Osteoblast (primary cell): ENCODE results near the gene TBCD. TPM values are rescaled to one million over a fixed set of nuclear protein-coding genes. Genes with fewer than 3 reads are reported as not detected.

ENCODE experiments used
- DNase-seq: peaks from one replicate; pipeline ENCODE4 v3.0.0; 2011; ENCODE audit warnings: low spot score, mixed read lengths; ENCODE audit not compliant: insufficient read length; ENCODE audit errors: missing footprints
- H2AFZ ChIP-seq: 2 replicates; pipeline ENCODE4 v1.6.0; 2011; ENCODE audit warnings: mild to moderate bottlenecking, low read length
- H3K27ac ChIP-seq: 2 replicates; pipeline ENCODE4 v1.5.1; 2011; ENCODE audit warnings: mild to moderate bottlenecking, low read depth, low read length, moderate library complexity
- H3K27me3 ChIP-seq: 2 replicates; pipeline ENCODE4 v1.6.0; 2012; ENCODE audit warnings: mild to moderate bottlenecking, control low read depth, inconsistent platforms, low read length, moderate library complexity; ENCODE audit not compliant: insufficient read depth
- H3K36me3 ChIP-seq: 2 replicates; pipeline ENCODE4 v1.5.1; 2011; ENCODE audit warnings: mild to moderate bottlenecking, low read length, control low read depth, moderate library complexity; ENCODE audit not compliant: insufficient read depth
- H3K4me1 ChIP-seq: 2 replicates; pipeline ENCODE4 v1.5.1; 2011; ENCODE audit warnings: mild to moderate bottlenecking, low read length, control low read depth, moderate library complexity; ENCODE audit not compliant: insufficient read depth
- H3K4me2 ChIP-seq: 2 replicates; pipeline ENCODE4 v1.6.0; 2011; ENCODE audit warnings: mild to moderate bottlenecking, low read length; ENCODE audit not compliant: insufficient read depth
- H3K4me3 ChIP-seq: fragments of 200-600 bp; sonication (generic); 3 replicates; pipeline ENCODE4 v1.5.1; 2012; ENCODE audit warnings: mild to moderate bottlenecking, low read length, inconsistent platforms; ENCODE audit not compliant: insufficient read depth
- H3K79me2 ChIP-seq: 2 replicates; pipeline ENCODE4 v1.6.0; 2012; ENCODE audit warnings: mild to moderate bottlenecking, low read length, control low read depth, inconsistent platforms; ENCODE audit not compliant: insufficient read depth
- H3K9me3 ChIP-seq: 2 replicates; pipeline ENCODE4 v1.5.1; 2011; ENCODE audit warnings: low read depth, low read length, control low read depth
- H4K20me1 ChIP-seq: 2 replicates; pipeline ENCODE4 v1.6.0; 2012; ENCODE audit warnings: mild to moderate bottlenecking, low read length, control low read depth; ENCODE audit not compliant: insufficient read depth
- CTCF ChIP-seq: IDR thresholded peaks from 2 replicates; pipeline ENCODE4 v1.5.1; 2011; ENCODE audit warnings: mild to moderate bottlenecking, low read depth, low read length, moderate library complexity; ENCODE audit errors: extremely low read depth
- total RNA-seq: library from RNA; depleted of rRNA; stranded (reverse); fragments of >200 nt; gene quantifications from 2 replicates; pipeline ENCODE4 v1.2.3, GENCODE V29; 2012

Gene TBCD
- total RNA-seq, 1 donor: 29.0 TPM

DNA sequence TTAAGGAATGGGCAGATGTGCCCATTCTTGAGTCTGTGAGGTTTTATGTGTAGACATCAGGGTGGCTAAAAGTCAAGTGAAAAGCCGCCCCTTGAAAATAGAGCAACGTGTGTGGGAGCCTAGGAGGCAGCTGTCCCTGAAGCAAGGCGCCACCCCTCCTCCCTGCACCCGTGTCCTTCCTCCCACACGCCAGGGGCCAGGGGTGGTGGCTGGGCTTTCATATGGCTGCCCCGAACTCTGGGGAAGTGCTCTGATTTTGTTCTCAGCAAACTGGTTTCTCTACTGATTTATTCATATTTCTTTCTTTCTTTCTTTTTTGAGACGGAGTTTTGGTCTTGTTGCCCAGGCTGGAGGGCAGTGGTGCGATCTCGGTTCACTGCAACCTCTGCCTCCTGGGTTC, 83.3 kb downstream of the TBCD start:
- Histone ChIP-seq H2AFZ (no peak overlapping the region), H3K4me1 (peaks cover 10% of the 10 kb centered on the region), H3K27ac (no peak overlapping the region), H4K20me1 (no peaks in the 10 kb centered on the region), H3K27me3 (no peaks in the 10 kb centered on the region), H3K4me2 (no peak overlapping the region), H3K4me3 (no peak overlapping the region), H3K9me3 (no peaks in the 10 kb centered on the region), H3K79me2 (no peaks in the 10 kb centered on the region), H3K36me3 (no peaks in the 10 kb centered on the region)
- TF ChIP-seq CTCF: no peak
- DNase-seq: no peak

DNA sequence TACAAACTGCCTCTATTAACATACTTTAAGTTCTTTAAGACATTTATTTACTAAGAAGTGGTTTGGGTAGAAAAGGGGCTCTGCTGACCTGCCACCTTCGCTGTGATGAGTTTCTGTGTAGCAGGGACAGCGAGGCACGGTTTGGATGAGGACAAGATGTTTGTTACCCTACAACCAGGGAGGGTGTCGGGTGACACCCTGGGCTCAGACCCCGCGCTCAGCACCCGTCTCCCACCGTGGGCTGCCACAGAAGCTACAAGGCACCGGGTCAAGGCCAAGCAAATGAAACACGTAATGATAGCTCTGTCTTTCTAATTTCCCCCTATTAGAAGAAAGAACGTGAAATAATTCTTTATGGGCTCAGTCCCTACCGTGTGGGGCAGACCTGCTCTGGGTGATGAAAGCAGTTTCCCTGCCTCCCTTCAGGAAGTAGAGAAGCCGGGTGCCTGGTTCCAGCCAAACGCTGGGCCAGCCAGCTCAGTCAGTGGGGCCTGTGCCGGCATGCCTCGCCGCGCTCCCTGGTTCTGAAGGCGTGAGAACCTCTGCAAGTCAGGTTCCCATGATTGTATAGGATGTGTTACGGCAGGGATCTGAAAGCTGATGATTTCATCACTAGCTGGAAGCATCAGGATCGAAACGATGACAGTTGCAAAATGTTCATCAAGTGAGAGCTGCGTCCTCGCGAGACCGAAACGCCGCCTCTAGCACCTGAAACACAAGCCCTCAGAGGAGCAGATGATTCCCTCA, 84.1 kb downstream of the TBCD start:
- Histone ChIP-seq H4K20me1 (no peaks in the 10 kb centered on the region), H3K4me2 (no peak overlapping the region), H3K27ac (no peak overlapping the region), H3K4me1 (peaks cover 10% of the 10 kb centered on the region), H3K79me2 (no peaks in the 10 kb centered on the region), H3K9me3 (no peaks in the 10 kb centered on the region), H3K27me3 (no peaks in the 10 kb centered on the region), H3K36me3 (no peaks in the 10 kb centered on the region), H2AFZ (no peak overlapping the region), H3K4me3 (no peak overlapping the region)
- no peak for TF ChIP-seq CTCF
- DNase-seq: no peak

GRCh38 chr17:82836823-82837357, 85.0 kb downstream of the TBCD start:
- Histone ChIP-seq H4K20me1 (no peaks in the 10 kb centered on the region), H3K36me3 (no peaks in the 10 kb centered on the region), H3K27ac (no peak overlapping the region), H3K4me3 (no peak overlapping the region), H3K27me3 (no peaks in the 10 kb centered on the region), H3K79me2 (no peaks in the 10 kb centered on the region), H3K4me2 (peak overlapping the region; percentile 3), H2AFZ (no peak overlapping the region), H3K4me1 (peaks cover 10% of the 10 kb centered on the region), H3K9me3 (no peaks in the 10 kb centered on the region)
- no peak for DNase-seq
- peak; percentile 15 for TF ChIP-seq CTCF

DNA sequence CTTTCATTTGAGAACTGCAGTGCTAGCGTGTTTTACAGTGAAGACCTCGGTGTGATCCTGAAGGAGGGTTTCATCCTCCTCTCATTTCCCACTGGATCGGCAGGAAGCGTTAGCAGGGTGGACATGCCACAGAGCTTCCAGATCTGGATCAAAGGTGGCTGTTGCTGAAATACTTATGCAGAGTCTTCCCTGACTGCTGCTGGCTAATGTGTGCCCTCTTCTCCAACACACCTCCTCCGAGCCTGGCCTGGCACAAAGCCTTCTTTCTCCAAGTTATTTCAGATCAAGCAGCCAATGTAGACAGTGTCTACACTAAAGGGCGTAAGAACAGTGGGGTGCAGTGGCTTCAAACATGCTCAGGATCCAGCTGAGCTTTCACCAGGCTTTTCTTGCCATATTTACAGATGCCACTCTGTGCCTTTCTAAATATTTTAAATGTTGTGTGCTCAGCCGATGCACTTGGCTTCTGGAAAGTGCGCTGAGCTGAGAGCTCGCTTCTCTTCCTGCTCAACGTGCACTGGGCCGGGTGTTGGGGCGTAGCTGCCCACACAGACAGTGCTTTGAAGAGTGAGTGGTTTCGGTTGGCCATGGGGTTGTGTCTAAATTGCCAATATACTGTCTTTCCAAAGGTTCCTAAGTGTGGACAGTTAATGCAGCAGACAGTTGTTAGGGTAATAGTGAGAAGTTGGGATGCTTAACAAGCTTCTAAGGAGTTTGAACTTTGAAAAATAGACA, 85.9 kb downstream of the TBCD start:
- DNase-seq: no peak
- no peaks in the 10 kb centered on the region for H3K9me3 ChIP-seq
- no peaks in the 10 kb centered on the region for H3K27me3 ChIP-seq
- no peak overlapping the region for H3K27ac ChIP-seq
- H3K4me2 ChIP-seq: peak overlapping the region; percentile 20
- peaks cover 10% of the 10 kb centered on the region for H3K4me1 ChIP-seq
- no peaks in the 10 kb centered on the region for H4K20me1 ChIP-seq
- no peaks in the 10 kb centered on the region for H3K36me3 ChIP-seq
- no peak for TF ChIP-seq CTCF
- peak overlapping the region; percentile 35 for H2AFZ ChIP-seq
- no peaks in the 10 kb centered on the region for H3K79me2 ChIP-seq
- no peak overlapping the region for H3K4me3 ChIP-seq
